ENCODE measurements around the gene MTMR1.

Gene MTMR1

DNA sequence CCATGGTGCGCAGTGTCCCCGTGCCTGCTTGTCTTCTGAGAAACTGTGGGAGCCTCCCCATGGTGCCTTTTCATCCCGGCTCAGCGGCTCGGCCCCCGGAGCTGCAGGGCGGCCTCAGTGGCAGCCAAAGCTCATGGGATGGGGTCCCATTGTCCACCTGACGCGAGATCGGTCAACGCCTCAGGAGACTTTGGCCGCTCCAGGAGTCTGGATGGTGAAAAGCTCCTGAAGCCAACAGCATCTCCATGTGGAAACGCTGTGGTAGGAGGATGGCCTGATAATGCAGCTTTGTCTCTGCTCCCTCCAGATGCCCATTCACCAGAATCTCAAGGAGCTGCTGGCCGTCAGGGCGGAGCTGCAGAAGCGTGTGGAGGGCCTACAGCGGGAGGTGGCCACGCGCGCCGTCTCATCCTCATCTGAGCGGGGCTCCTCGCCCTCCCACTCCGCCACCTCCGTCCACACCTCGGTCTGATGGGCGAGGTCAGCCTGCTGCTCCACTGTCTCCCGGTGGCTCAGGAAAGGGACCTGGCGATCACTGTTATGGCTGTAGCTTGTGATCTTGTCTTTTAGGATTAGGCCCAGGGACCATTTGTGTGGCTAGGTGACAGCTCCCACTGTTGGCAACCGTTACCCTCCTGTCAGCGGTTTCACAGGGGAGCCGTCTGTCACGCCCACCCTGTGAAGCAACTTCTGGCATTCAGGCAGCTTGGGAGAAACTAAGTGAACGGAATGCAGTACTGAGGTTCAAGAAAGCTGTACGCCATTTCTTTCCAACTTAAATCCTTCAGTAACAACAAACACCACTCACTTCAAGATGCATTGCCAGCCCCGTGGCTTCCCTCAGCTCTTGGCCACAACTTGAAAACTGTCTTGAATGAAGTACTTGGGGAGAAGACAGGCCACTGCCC is 69.3 kb downstream of the MTMR1 start:
- H3K27ac ChIP-seq (ENCODE audit: low read length): no peak overlapping the region
- H3K36me3 ChIP-seq (ENCODE audit: control insufficient read depth in 2 of 2, insufficient read depth in 2 of 2, low read length in 2 of 2): peaks cover 0 to 4% of the 10 kb centered on the region in 2 donors
- peaks cover 3% of the 10 kb centered on the region for H3K4me1 ChIP-seq (ENCODE audit: control insufficient read depth, insufficient read depth, low read length)

DNA sequence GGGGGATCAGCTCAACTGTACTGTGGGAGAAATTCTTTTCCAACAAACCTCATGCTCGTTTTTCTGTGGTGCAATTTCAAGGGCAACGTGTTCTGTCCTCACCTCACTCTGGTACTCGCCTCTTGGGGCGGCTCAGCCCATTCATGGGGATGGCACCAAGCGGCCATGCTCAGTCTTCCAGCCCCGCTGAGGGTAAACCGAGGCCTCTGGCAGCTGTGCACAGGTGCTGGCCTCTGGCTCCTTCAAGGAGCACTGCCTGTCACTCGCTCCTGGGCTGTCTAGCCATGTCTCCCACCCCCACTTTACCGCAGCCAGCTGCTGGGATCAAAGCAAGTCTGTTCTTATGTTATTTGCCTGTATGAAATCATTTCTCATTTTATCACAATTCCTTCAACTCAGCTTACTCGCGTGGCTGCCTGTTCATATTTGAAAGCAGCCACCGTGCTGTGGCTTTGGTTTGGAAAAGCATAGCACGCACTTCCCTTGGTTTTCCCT is 70.2 kb downstream of the MTMR1 start:
- no peaks in the 10 kb centered on the region for H3K9me3 ChIP-seq (ENCODE audit: control insufficient read depth in 2 of 2, low read length in 2 of 2)
- H3K9ac ChIP-seq (ENCODE audit: low read length in 2 of 2): no peak overlapping the region
- peaks cover 0 to 4% of the 10 kb centered on the region in 2 donors for H3K36me3 ChIP-seq (ENCODE audit: control insufficient read depth in 2 of 2, insufficient read depth in 2 of 2, low read length in 2 of 2)
- no peaks in the 10 kb centered on the region for H3K27me3 ChIP-seq (ENCODE audit: control insufficient read depth in 1 of 2, insufficient read depth in 2 of 2, low read length in 2 of 2)
- peaks cover 3% of the 10 kb centered on the region for H3K4me1 ChIP-seq (ENCODE audit: control insufficient read depth, insufficient read depth, low read length)
- no peak overlapping the region for H3K4me3 ChIP-seq (ENCODE audit: low read length in 2 of 2)
- no peak overlapping the region for H3K27ac ChIP-seq (ENCODE audit: low read length)

More for the DNA sequence above, 69.3 kb downstream of the MTMR1 start:
- Histone ChIP-seq H3K4me3 (ENCODE audit: low read length in 2 of 2) (no peak overlapping the region), H3K9me3 (ENCODE audit: control insufficient read depth in 2 of 2, low read length in 2 of 2) (no peaks in the 10 kb centered on the region), H3K9ac (ENCODE audit: low read length in 2 of 2) (no peak overlapping the region), H3K27me3 (ENCODE audit: control insufficient read depth in 1 of 2, insufficient read depth in 2 of 2, low read length in 2 of 2) (no peaks in the 10 kb centered on the region)

- Histone ChIP-seq H3K4me3 (ENCODE audit: low read length in 2 of 2) (no peak overlapping the region), H3K4me1 (ENCODE audit: control insufficient read depth, insufficient read depth, low read length) (peaks cover 3% of the 10 kb centered on the region), H3K9me3 (ENCODE audit: control insufficient read depth in 2 of 2, low read length in 2 of 2) (no peaks in the 10 kb centered on the region), H3K27me3 (ENCODE audit: control insufficient read depth in 1 of 2, insufficient read depth in 2 of 2, low read length in 2 of 2) (no peaks in the 10 kb centered on the region), H3K36me3 (ENCODE audit: control insufficient read depth in 2 of 2, insufficient read depth in 2 of 2, low read length in 2 of 2) (peaks cover 0 to 4% of the 10 kb centered on the region in 2 donors), H3K9ac (ENCODE audit: low read length in 2 of 2) (no peak overlapping the region), H3K27ac (ENCODE audit: low read length) (no peak overlapping the region)
Measured at GRCh38 chrX:150763810-150764209, 70.6 kb downstream of the MTMR1 start.

DNA sequence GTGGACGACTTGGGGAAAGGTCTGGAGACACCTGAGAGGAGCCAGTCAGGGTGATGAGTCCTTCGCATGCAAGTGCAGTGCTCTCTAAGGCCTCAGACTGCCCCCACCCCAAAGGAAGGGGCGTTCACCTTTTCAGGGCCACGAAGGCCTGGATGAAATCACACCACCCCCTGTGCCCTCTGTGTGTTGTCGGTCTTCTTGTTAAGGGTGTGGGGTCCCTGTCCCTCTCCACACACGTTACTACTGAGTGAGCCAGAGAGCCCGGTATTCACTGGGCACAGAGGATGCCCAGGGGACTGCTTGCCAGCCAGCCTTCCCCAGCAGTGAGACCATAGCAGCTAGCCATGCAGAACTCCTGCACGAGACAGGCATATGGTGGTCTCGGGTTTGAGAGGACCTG is 72.0 kb downstream of the MTMR1 start:
- H3K4me1 ChIP-seq (ENCODE audit: control insufficient read depth, insufficient read depth, low read length): peaks cover 3% of the 10 kb centered on the region
- no peaks in the 10 kb centered on the region for H3K9me3 ChIP-seq (ENCODE audit: control insufficient read depth in 2 of 2, low read length in 2 of 2)
- no peak overlapping the region for H3K4me3 ChIP-seq (ENCODE audit: low read length in 2 of 2)
- peaks cover 0 to 3% of the 10 kb centered on the region in 2 donors for H3K36me3 ChIP-seq (ENCODE audit: control insufficient read depth in 2 of 2, insufficient read depth in 2 of 2, low read length in 2 of 2)
- H3K9ac ChIP-seq (ENCODE audit: low read length in 2 of 2): no peak overlapping the region
- H3K27ac ChIP-seq (ENCODE audit: low read length): no peak overlapping the region
- no peaks in the 10 kb centered on the region for H3K27me3 ChIP-seq (ENCODE audit: control insufficient read depth in 1 of 2, insufficient read depth in 2 of 2, low read length in 2 of 2)

DNA sequence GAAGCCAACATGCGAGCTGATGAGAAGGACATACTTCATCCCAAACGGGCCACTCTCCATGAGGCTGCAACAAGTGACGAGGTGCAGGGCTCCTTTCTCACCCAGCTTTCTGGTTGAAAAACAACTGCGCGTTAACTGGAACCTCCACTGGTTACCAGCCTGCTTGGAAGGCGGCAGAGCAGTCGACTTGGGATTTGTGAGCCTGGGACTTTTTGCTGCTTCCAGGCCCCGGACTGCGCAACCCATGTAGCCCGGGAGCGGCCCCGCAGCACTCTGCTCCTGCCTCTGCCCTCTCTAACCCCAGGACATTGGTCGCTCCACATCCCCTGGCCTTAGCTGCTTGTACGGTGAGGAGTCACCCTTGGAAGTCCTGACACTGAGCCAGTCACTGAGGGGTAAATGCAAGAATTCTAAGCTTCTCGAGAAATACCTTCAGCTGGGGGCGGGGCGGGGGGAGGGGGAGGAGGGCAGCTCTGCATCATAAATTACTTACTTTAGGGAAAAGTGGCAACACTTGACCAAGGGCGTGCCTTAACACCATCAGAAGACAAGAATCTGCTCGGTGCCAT is 72.7 kb downstream of the MTMR1 start:
- no peak overlapping the region for H3K4me3 ChIP-seq (ENCODE audit: low read length in 2 of 2)
- peaks cover 3% of the 10 kb centered on the region for H3K4me1 ChIP-seq (ENCODE audit: control insufficient read depth, insufficient read depth, low read length)
- peaks cover 0 to 3% of the 10 kb centered on the region in 2 donors for H3K36me3 ChIP-seq (ENCODE audit: control insufficient read depth in 2 of 2, insufficient read depth in 2 of 2, low read length in 2 of 2)
- H3K9ac ChIP-seq (ENCODE audit: low read length in 2 of 2): no peak overlapping the region
- H3K27me3 ChIP-seq (ENCODE audit: control insufficient read depth in 1 of 2, insufficient read depth in 2 of 2, low read length in 2 of 2): peaks cover 0 to under 1% of the 10 kb centered on the region in 2 donors
- no peak overlapping the region for H3K27ac ChIP-seq (ENCODE audit: low read length)
- H3K9me3 ChIP-seq (ENCODE audit: control insufficient read depth in 2 of 2, low read length in 2 of 2): no peaks in the 10 kb centered on the region

GRCh38 chrX:150766351-150767044 is 73.3 kb downstream of the MTMR1 start:
- H3K27ac ChIP-seq (ENCODE audit: low read length): no peak overlapping the region
- H3K36me3 ChIP-seq (ENCODE audit: control insufficient read depth in 2 of 2, insufficient read depth in 2 of 2, low read length in 2 of 2): peaks cover 0 to 3% of the 10 kb centered on the region in 2 donors
- no peak overlapping the region for H3K9ac ChIP-seq (ENCODE audit: low read length in 2 of 2)
- peaks cover 3% of the 10 kb centered on the region for H3K4me1 ChIP-seq (ENCODE audit: control insufficient read depth, insufficient read depth, low read length)
- peaks cover 0 to 2% of the 10 kb centered on the region in 2 donors for H3K27me3 ChIP-seq (ENCODE audit: control insufficient read depth in 1 of 2, insufficient read depth in 2 of 2, low read length in 2 of 2)
- H3K4me3 ChIP-seq (ENCODE audit: low read length in 2 of 2): no peak overlapping the region
- no peaks in the 10 kb centered on the region for H3K9me3 ChIP-seq (ENCODE audit: control insufficient read depth in 2 of 2, low read length in 2 of 2)

DNA sequence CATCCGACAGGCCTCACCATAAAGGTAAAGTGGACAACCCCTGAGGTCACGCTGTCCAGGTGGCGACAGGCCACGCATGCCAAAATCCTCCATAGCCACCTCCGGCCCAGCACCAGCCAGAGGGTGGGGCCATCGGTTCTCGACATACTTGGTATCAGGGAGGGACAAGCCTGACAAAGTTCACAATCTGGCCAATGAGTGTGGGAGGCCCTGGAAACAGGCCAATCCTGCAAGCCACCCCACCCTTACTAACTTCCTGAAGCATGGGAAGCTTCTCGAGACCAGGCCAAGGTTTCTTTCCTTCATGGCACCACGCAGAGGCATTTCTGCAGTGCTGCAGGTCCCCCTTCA is 73.8 kb downstream of the MTMR1 start:
- peaks cover 5% of the 10 kb centered on the region for H3K4me1 ChIP-seq (ENCODE audit: control insufficient read depth, insufficient read depth, low read length)
- H3K4me3 ChIP-seq (ENCODE audit: low read length in 2 of 2): no peak overlapping the region
- H3K36me3 ChIP-seq (ENCODE audit: control insufficient read depth in 2 of 2, insufficient read depth in 2 of 2, low read length in 2 of 2): peaks cover 0 to 3% of the 10 kb centered on the region in 2 donors
- peaks cover 0 to 2% of the 10 kb centered on the region in 2 donors for H3K27me3 ChIP-seq (ENCODE audit: control insufficient read depth in 1 of 2, insufficient read depth in 2 of 2, low read length in 2 of 2)
- H3K27ac ChIP-seq (ENCODE audit: low read length): no peak overlapping the region
- no peak overlapping the region for H3K9ac ChIP-seq (ENCODE audit: low read length in 2 of 2)
- H3K9me3 ChIP-seq (ENCODE audit: control insufficient read depth in 2 of 2, low read length in 2 of 2): no peaks in the 10 kb centered on the region

- peaks cover 0 to 3% of the 10 kb centered on the region in 2 donors for H3K36me3 ChIP-seq (ENCODE audit: control insufficient read depth in 2 of 2, insufficient read depth in 2 of 2, low read length in 2 of 2)
- no peak overlapping the region for H3K27ac ChIP-seq (ENCODE audit: low read length)
- H3K27me3 ChIP-seq (ENCODE audit: control insufficient read depth in 1 of 2, insufficient read depth in 2 of 2, low read length in 2 of 2): peaks cover 0 to 2% of the 10 kb centered on the region in 2 donors
- H3K4me3 ChIP-seq (ENCODE audit: low read length in 2 of 2): no peak overlapping the region
- H3K9ac ChIP-seq (ENCODE audit: low read length in 2 of 2): no peak overlapping the region
- peaks cover 10% of the 10 kb centered on the region for H3K4me1 ChIP-seq (ENCODE audit: control insufficient read depth, insufficient read depth, low read length)
- no peaks in the 10 kb centered on the region for H3K9me3 ChIP-seq (ENCODE audit: control insufficient read depth in 2 of 2, low read length in 2 of 2)
Measured at GRCh38 chrX:150767475-150768131, 74.4 kb downstream of the MTMR1 start.

DNA sequence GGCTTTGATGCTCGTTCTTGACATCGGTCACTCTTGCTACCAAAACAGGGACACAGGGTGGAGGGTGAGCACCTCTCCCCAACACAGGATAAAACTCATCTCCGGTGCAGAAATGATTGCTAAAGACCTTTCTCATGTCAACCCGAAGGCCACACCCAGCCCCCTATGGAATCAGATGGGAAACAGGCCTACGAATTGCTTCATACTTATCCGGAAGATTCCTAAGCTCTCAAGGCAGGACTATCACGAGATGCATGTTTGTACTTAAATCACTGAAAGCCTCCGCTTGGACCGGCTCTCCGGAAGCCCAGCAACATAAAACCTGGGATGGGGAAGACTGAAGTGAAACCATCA is 74.9 kb downstream of the MTMR1 start:
- Histone ChIP-seq H3K9ac (ENCODE audit: low read length in 2 of 2) (no peak overlapping the region), H3K27ac (ENCODE audit: low read length) (no peak overlapping the region), H3K27me3 (ENCODE audit: control insufficient read depth in 1 of 2, insufficient read depth in 2 of 2, low read length in 2 of 2) (peaks cover 0 to 2% of the 10 kb centered on the region in 2 donors), H3K36me3 (ENCODE audit: control insufficient read depth in 2 of 2, insufficient read depth in 2 of 2, low read length in 2 of 2) (peaks cover 0 to 3% of the 10 kb centered on the region in 2 donors), H3K4me1 (ENCODE audit: control insufficient read depth, insufficient read depth, low read length) (peaks cover 10% of the 10 kb centered on the region), H3K4me3 (ENCODE audit: low read length in 2 of 2) (no peak overlapping the region), H3K9me3 (ENCODE audit: control insufficient read depth in 2 of 2, low read length in 2 of 2) (no peaks in the 10 kb centered on the region)

DNA sequence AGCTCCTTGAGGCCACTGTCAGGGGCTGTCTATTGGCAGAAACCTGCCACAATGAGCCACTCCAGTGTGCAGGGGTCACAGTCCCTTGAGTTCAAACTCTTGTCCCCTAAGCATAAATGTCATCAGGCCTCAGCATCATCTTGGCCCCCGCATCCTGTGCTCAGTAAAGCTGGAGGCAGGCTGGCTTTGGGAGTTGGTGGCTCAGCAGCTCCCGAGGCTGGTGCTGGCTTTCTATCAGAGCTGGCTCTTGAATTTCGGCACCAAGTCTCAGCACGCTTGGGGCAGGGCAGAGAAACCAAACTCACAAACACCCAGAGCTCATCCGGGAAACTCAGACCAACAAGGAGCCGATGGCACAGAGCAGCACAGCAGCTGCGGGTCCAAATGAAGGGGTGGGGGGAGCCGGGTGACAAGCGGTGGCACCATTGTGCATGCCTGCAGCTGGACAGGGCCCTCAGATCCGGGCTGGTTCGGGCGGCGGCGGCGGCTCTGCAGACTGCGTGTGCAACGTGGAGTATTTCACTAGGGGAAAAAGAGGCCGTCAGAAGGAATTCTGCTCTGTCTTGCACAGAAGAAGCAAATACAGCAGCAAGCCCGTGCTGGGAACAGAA is 75.5 kb downstream of the MTMR1 start:
- no peaks in the 10 kb centered on the region for H3K9me3 ChIP-seq (ENCODE audit: control insufficient read depth in 2 of 2, low read length in 2 of 2)
- H3K4me3 ChIP-seq (ENCODE audit: low read length in 2 of 2): no peak overlapping the region
- H3K27ac ChIP-seq (ENCODE audit: low read length): no peak overlapping the region
- H3K4me1 ChIP-seq (ENCODE audit: control insufficient read depth, insufficient read depth, low read length): peaks cover 10% of the 10 kb centered on the region
- H3K36me3 ChIP-seq (ENCODE audit: control insufficient read depth in 2 of 2, insufficient read depth in 2 of 2, low read length in 2 of 2): peaks cover 0 to 3% of the 10 kb centered on the region in 2 donors
- H3K27me3 ChIP-seq (ENCODE audit: control insufficient read depth in 1 of 2, insufficient read depth in 2 of 2, low read length in 2 of 2): peaks cover 0 to 2% of the 10 kb centered on the region in 2 donors
- H3K9ac ChIP-seq (ENCODE audit: low read length in 2 of 2): no peak overlapping the region

Measured in stomach smooth muscle (tissue), 2 donors.